Measurements from ENCODE around the gene GPR137C.

Gene GPR137C

DNA sequence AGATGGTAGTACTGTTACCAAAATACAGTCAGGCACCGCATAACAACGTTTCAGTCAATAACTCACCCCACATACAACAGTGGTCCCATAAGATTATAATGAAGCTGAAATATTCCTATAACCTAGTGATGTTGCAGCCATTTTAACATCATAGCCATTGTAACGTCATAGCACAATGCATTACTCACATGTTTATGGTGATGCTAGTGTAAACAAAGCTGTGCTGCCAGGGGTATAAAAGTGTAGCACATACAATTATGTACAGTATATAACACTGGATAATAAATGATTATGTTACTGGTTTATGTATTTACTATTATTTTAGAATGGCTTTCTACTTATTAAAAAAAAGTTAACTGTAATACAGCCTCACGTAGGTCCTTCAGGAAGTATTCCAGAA, 37.0 kb downstream of the GPR137C start:
- DNase-seq (ENCODE audit: low read depth in 1 of 2, low spot score in 1 of 2) = no peak
- no peaks in the 10 kb centered on the region for H3K27me3 ChIP-seq (ENCODE audit: insufficient read depth, poor library complexity, severe bottlenecking)
- TF ChIP-seq CTCF (IDR thresholded peaks at IDR 0.05; ENCODE audit: insufficient read depth, low read length) (no peak), POLR2AphosphoS5 (IDR thresholded peaks at IDR 0.05; ENCODE audit: low read depth) (no peak), SPI1 (IDR thresholded peaks at IDR 0.05; ENCODE audit: borderline replicate concordance, low read depth) (no peak), GABPA (IDR thresholded peaks at IDR 0.05; ENCODE audit: low read depth) (no peak)
- TF ChIP-seq, protein P1, sequence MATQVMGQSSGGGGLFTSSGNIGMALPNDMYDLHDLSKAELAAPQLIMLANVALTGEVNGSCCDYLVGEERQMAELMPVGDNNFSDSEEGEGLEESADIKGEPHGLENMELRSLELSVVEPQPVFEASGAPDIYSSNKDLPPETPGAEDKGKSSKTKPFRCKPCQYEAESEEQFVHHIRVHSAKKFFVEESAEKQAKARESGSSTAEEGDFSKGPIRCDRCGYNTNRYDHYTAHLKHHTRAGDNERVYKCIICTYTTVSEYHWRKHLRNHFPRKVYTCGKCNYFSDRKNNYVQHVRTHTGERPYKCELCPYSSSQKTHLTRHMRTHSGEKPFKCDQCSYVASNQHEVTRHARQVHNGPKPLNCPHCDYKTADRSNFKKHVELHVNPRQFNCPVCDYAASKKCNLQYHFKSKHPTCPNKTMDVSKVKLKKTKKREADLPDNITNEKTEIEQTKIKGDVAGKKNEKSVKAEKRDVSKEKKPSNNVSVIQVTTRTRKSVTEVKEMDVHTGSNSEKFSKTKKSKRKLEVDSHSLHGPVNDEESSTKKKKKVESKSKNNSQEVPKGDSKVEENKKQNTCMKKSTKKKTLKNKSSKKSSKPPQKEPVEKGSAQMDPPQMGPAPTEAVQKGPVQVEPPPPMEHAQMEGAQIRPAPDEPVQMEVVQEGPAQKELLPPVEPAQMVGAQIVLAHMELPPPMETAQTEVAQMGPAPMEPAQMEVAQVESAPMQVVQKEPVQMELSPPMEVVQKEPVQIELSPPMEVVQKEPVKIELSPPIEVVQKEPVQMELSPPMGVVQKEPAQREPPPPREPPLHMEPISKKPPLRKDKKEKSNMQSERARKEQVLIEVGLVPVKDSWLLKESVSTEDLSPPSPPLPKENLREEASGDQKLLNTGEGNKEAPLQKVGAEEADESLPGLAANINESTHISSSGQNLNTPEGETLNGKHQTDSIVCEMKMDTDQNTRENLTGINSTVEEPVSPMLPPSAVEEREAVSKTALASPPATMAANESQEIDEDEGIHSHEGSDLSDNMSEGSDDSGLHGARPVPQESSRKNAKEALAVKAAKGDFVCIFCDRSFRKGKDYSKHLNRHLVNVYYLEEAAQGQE (IDR thresholded peaks at IDR 0.05; ENCODE audit: insufficient replicate concordance, low read depth) = no peak
- H3K4me3 ChIP-seq (replicated peaks; ENCODE audit: insufficient read depth, low read length) = no peak overlapping the region
- no peak overlapping the region for H3K27ac ChIP-seq (replicated peaks)

DNA sequence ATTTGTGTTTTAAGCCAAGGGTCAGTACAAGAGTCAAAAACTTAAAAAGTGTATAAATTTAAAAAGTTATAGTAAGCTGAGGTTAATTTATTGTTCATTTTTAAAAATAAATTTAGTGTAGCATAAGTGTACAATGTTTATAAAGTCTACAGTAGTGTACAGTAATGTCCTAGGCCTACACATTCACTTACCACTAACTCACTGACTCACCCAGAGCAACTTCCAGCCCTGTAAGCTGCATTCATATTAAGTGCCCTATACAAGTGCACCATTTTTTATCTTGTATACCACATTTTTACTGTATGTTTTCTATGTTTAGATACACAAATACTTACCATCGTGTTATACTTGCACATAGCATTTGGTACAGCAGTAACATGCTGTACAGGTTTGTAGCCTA, 37.7 kb downstream of the GPR137C start:
- Histone ChIP-seq H3K27me3 (ENCODE audit: insufficient read depth, poor library complexity, severe bottlenecking) (no peaks in the 10 kb centered on the region), H3K4me3 (replicated peaks; ENCODE audit: insufficient read depth, low read length) (no peak overlapping the region), H3K27ac (replicated peaks) (no peak overlapping the region)
- no peak for TF ChIP-seq GABPA (IDR thresholded peaks at IDR 0.05; ENCODE audit: low read depth)
- no peak for TF ChIP-seq POLR2AphosphoS5 (IDR thresholded peaks at IDR 0.05; ENCODE audit: low read depth)
- TF ChIP-seq, protein P1 (IDR thresholded peaks at IDR 0.05; ENCODE audit: insufficient replicate concordance, low read depth) = no peak
- no peak for TF ChIP-seq SPI1 (IDR thresholded peaks at IDR 0.05; ENCODE audit: borderline replicate concordance, low read depth)
- no peak for TF ChIP-seq CTCF (IDR thresholded peaks at IDR 0.05; ENCODE audit: insufficient read depth, low read length)
- DNase-seq (ENCODE audit: low read depth in 1 of 2, low spot score in 1 of 2) = no peak

- TF ChIP-seq CTCF (IDR thresholded peaks at IDR 0.05; ENCODE audit: insufficient read depth, low read length) (no peak), GABPA (IDR thresholded peaks at IDR 0.05; ENCODE audit: low read depth) (no peak), POLR2AphosphoS5 (IDR thresholded peaks at IDR 0.05; ENCODE audit: low read depth) (no peak), SPI1 (IDR thresholded peaks at IDR 0.05; ENCODE audit: borderline replicate concordance, low read depth) (no peak)
- TF ChIP-seq, protein P1 (IDR thresholded peaks at IDR 0.05; ENCODE audit: insufficient replicate concordance, low read depth) = no peak
- H3K4me3 ChIP-seq (replicated peaks; ENCODE audit: insufficient read depth, low read length) = no peak overlapping the region
- H3K27ac ChIP-seq (replicated peaks) = no peak overlapping the region
- DNase-seq (ENCODE audit: low read depth in 1 of 2, low spot score in 1 of 2) = no peak
- no peaks in the 10 kb centered on the region for H3K27me3 ChIP-seq (ENCODE audit: insufficient read depth, poor library complexity, severe bottlenecking)
Measured at GRCh38 chr14:52596320-52596719, 43.7 kb downstream of the GPR137C start.
